AG04450 (cell line): ENCODE measurements around the gene MIER2. TPM values are rescaled to one million over a fixed set of nuclear protein-coding genes. Genes with fewer than 3 reads are reported as not detected.

Experiments
- CTCF ChIA-PET: fragments of 300-600, 350-600 bp; formaldehyde crosslinking; extraction: SDS; loops from one replicate; lab custom pipeline; 2022; ENCODE audit warnings: antibody characterized with exemption, inconsistent platforms; lab: Charles Lee
- POLR2A ChIA-PET: fragments of 350-600 bp; formaldehyde crosslinking; extraction: SDS; loops from one replicate; lab custom pipeline; 2021; ENCODE audit warnings: antibody characterized with exemption, inconsistent platforms; lab: Yijun Ruan, JAX
- DNase-seq: peaks from one replicate; pipeline ENCODE4 v3.0.0-alpha.2; 2011; ENCODE audit warnings: low read depth, low spot score
- H3K27ac ChIP-seq: one replicate; pipeline ENCODE4 v1.5.1; 2012; ENCODE audit warnings: low read depth, low read length, control low read depth
- H3K27me3 ChIP-seq: one replicate; pipeline ENCODE4 v1.6.0; 2012; ENCODE audit warnings: low read length; ENCODE audit not compliant: control insufficient read depth, insufficient read depth
- H3K4me3 ChIP-seq: 2 replicates; pipeline ENCODE4 v1.5.1; 2011; ENCODE audit warnings: mild to moderate bottlenecking, low read depth, low read length, control low read depth
- H3K9me3 ChIP-seq: 2 replicates; pipeline ENCODE4 v1.5.1; 2012; ENCODE audit warnings: low read length; ENCODE audit not compliant: control insufficient read depth, insufficient read depth
- CTCF ChIP-seq: IDR thresholded peaks from 2 replicates; pipeline ENCODE4 v1.5.1; 2011; ENCODE audit warnings: low read depth, low read length, control low read depth, inconsistent platforms
- polyA plus RNA-seq: library from polyadenylated mRNA; depleted of rRNA; stranded (reverse); fragments of >200 nt; gene quantifications from 2 replicates; pipeline ENCODE4 v1.2.3, GENCODE V29; 2011

The MIER2 gene
- polyA plus RNA-seq, 1 experiment, result 14.5 TPM

- CTCF ChIA-PET, result no interaction called here
- Histone ChIP-seq H3K4me3 (no peak overlapping the region), H3K27ac (no peak overlapping the region), H3K9me3 (peaks cover 7% of the 10 kb centered on the region), H3K27me3 (no peaks in the 10 kb centered on the region)
- DNase-seq, result no peak
- TF ChIP-seq CTCF, result no peak
- POLR2A ChIA-PET, result no interaction called here
Measured at GRCh38 chr19:315811-316210, 28.8 kb downstream of the MIER2 start.

- CTCF ChIA-PET, result interaction anchor here (1.0 kb wide), 1 partner anchor 192 kb away, joined by 3 read pairs; no protein-coding TSS in a partner anchor
Measured at GRCh38 chr19:313988-314815, 30.4 kb downstream of the MIER2 start.

GRCh38 chr19:313169-313987, 31.2 kb downstream of the MIER2 start:
- H3K9me3 ChIP-seq, result peaks cover 2% of the 10 kb centered on the region
- DNase-seq, result no peak
- no peaks in the 10 kb centered on the region for H3K27me3 ChIP-seq
- H3K4me3 ChIP-seq, result no peak overlapping the region
- H3K27ac ChIP-seq, result no peak overlapping the region
- CTCF ChIA-PET, result no interaction called here
- POLR2A ChIA-PET, result no interaction called here
- TF ChIP-seq CTCF, result no peak

More at GRCh38 chr19:313988-314815, 30.4 kb downstream of the MIER2 start:
- H3K27ac ChIP-seq, result no peak overlapping the region
- no peaks in the 10 kb centered on the region for H3K27me3 ChIP-seq
- POLR2A ChIA-PET, result no interaction called here
- H3K4me3 ChIP-seq, result no peak overlapping the region
- no peak for DNase-seq
- TF ChIP-seq CTCF, result no peak
- peaks cover 2% of the 10 kb centered on the region for H3K9me3 ChIP-seq

- no peak overlapping the region for H3K27ac ChIP-seq
- H3K27me3 ChIP-seq, result no peaks in the 10 kb centered on the region
- TF ChIP-seq CTCF, result no peak
- no peaks in the 10 kb centered on the region; the same call in 1 of the 2 replicates for H3K9me3 ChIP-seq
- CTCF ChIA-PET, result no interaction called here
- no peak for DNase-seq
- POLR2A ChIA-PET, result no interaction called here
- no peak overlapping the region for H3K4me3 ChIP-seq
Measured at GRCh38 chr19:311813-312261, 32.8 kb downstream of the MIER2 start.
